Inferior parietal cortex (tissue), 1 donor: ENCODE measurements around the gene GRPEL1.
"Not testable (repeated sequence)": the region's sequence is repeated elsewhere in the genome, so short reads cannot be mapped to it uniquely, and the experiment has no call there.

Experiments used
- DNase-seq: peaks from one replicate; pipeline ENCODE4 v3.0.0-alpha.2; 2016; ENCODE audit errors: extremely low spot score

The GRPEL1 gene

GRCh38 chr4:7092026-7092425 lies 24.2 kb upstream of the GRPEL1 start:
- DNase-seq: no peak

- no peak for DNase-seq
Measured at GRCh38 chr4:7089213-7089986, 21.5 kb upstream of the GRPEL1 start.

- DNase-seq: no peak
Measured at GRCh38 chr4:7087036-7087435, 19.2 kb upstream of the GRPEL1 start.

- no peak for DNase-seq
Measured at GRCh38 chr4:7086384-7086783, 18.5 kb upstream of the GRPEL1 start.

GRCh38 chr4:7084564-7084961 lies 16.7 kb upstream of the GRPEL1 start:
- not testable (repeated sequence) for DNase-seq

DNA sequence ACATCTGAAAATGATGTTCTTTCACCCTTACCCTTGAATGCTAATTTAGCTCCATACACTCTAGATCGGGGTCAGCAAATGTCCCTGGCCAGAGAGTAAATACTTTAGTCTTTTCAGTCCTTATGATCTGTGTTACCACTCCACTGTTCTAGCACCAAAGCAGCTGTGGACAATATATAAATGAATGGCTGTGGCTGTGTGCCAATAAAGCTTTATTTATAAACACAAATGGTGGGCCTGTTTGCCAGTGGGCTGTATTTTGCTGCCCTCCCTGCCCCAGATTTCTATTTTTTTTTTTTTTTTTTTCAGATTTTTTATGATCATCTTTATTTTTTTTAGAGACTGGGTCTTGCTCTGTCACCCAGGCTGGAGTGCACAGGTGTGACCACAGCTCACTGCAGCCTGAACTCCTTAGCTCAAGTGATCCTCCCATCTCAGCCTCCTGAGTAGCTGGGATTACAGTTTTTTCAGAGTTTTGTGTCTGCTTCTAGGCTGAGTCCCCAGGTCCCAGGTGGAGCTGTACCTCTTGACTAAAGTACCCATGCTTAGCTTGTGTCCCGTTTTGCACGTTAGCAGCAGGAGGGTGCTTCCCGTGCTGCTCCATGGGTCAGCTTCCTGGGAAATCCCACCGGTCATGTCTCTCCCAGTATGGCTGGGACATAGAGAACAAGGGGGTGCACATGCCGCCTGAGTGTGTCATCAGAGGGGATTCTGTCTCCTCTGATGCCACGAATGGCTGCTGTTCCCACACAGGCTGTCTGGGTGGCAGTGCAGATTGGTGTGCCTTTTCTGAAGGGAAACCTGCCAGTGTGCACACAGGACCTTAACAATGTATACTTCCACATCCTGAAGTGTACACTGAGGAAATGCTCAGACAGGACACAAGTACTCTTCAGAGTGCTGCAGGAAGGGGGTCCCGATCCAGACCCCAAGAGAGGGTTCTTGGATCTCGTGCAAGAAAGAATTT lies 16.0 kb upstream of the GRPEL1 start:
- DNase-seq: no peak

DNA sequence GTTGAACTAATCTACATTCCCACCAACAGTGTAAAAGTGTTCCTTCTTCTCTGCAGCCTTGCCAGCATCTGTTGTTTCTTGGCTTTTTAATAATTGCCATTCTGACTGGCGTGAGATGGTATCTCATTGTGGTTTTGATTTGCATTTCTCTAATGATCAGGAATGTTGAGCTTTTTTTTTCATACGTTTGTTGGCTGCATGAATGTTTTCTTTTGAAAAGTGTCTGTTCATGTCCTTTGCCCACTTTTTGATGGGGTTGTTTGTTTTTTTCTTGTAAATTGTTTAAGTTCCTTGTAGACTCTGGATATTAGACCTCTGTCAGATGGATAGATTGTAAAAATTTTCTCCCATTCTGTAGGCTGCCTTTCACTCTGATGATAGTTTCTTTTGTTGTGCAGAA lies 12.0 kb upstream of the GRPEL1 start:
- DNase-seq: not testable (repeated sequence)

DNA sequence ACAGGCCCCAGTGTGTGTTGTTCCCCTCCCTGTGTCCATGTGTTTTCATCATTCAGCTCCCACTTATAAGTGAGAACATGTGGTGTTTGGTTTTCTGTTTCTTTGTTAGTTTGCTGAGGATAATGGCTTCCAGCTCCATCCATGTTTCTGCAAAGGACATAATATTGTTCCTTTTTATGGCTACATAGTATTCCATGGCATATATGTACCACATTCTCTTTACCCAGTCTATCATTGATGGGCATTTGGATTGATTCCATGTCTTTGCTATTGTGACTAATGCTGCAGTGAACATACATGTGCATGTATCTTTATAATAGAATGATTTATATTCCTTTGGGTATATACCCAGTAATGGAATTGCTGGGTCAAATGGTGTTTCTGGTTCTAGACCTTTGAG lies 11.6 kb upstream of the GRPEL1 start:
- not testable (repeated sequence) for DNase-seq

GRCh38 chr4:7078025-7078424 lies 10.2 kb upstream of the GRPEL1 start:
- DNase-seq: no peak

GRCh38 chr4:7077371-7077770 lies 9.5 kb upstream of the GRPEL1 start:
- DNase-seq: no peak

DNA sequence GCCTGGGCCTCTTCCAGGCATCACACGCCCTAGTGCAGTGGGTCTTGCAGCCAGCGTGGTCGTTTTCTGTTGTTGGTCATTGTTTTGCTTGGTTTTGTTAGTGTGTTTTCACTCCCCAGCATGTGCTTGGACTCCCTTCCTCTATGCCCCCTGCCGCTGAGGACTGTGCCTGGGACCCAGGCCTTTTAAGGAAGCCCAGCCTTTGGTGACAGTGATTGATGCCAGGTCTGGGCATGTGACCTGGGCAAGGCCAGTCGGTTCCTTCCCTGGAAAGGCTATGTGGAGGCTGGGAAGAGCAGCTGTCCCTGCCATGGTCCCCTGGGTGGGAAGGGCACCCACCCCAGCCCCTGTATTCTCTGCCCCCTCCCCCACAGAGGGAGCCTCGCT lies 8.8 kb upstream of the GRPEL1 start:
- DNase-seq: no peak

GRCh38 chr4:7075962-7076695 lies 8.3 kb upstream of the GRPEL1 start:
- no peak for DNase-seq

GRCh38 chr4:7074426-7074825 lies 6.6 kb upstream of the GRPEL1 start:
- no peak for DNase-seq

GRCh38 chr4:7073526-7074390 lies 5.9 kb upstream of the GRPEL1 start:
- peak; percentile 66 for DNase-seq

DNA sequence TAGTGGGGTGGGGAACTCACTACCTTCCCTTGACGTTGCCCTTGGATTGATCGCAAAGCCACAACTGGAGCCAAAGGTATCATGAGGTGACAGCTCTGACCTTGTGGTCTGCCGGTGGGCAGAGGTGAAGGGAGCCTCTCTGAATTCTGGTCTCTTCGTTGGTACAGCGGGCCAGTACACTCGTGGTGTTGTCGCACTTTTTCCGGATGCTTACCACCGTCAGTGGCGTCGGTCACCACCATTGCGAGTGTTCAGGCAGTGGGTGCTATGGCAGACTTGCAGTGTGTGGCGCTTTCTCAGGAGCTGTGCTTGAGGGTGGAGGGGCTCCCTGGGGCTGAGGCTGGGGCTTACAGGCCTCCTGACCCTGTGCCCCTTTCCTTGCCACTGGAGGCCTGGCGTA lies 5.2 kb upstream of the GRPEL1 start:
- no peak for DNase-seq

- peak; percentile 87 for DNase-seq
Measured at GRCh38 chr4:7070729-7071511, 3.1 kb upstream of the GRPEL1 start.

- no peak for DNase-seq
Measured at GRCh38 chr4:7068883-7069282, 1.0 kb upstream of the GRPEL1 start.

- no peak for DNase-seq
Measured at GRCh38 chr4:7068279-7068842, 497 bp upstream of the GRPEL1 start.

GRCh38 chr4:7067126-7067451 lies 775 bp downstream of the GRPEL1 start:
- no peak for DNase-seq

DNA sequence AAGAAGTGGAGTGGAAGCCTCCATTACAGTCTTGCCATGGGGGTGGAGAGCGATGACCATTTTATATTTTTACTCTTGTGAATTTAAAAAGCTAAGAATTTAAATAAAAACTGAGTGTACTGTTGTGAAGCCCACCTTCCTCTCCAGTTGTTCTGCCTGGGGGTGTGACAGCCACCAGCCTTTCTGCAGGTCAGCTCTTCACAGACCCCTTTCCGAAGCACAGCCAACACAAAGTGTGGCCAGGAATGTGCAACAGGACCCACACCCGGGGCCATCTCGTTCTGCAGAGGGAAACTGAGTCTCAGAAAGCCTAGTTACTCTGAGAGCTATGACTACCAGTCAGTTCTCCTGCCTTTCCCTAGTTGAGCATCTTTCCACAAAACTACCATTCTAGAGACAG lies 1.4 kb downstream of the GRPEL1 start:
- DNase-seq: no peak
